Femur (tissue), 1 donor: ENCODE measurements around the gene PHF5A.

Experiments used
- DNase-seq: peaks from one replicate; pipeline ENCODE4 v3.0.0-alpha.2; 2017

Gene PHF5A

GRCh38 chr22:41468381-41469217 is at the start of gene PHF5A, which contains the start of gene ACO2:
Gene PHF5A (minus strand): TSS chr22:41468692. CDS start chr22:41468653, 39 bp downstream.
Gene ACO2 (plus strand): TSS chr22:41469117. CDS start chr22:41469147, 30 bp downstream.
- DNase-seq = peak; percentile 98

- no peak for DNase-seq
These were observed 49.5 kb upstream of the PHF5A start for GRCh38 chr22:41518048-41518347.

- peak; percentile 80 for DNase-seq
These were observed 48.9 kb upstream of the PHF5A start for GRCh38 chr22:41517172-41518047.

GRCh38 chr22:41516462-41516861 is 48.0 kb upstream of the PHF5A start:
- no peak for DNase-seq

- DNase-seq = no peak
These were observed 44.9 kb upstream of the PHF5A start for GRCh38 chr22:41513391-41513790.

GRCh38 chr22:41512421-41513194 is 44.1 kb upstream of the PHF5A start:
- peak; percentile 63 for DNase-seq

GRCh38 chr22:41511521-41511968 is 43.1 kb upstream of the PHF5A start:
- no peak for DNase-seq

GRCh38 chr22:41508770-41509170 is 40.3 kb upstream of the PHF5A start:
- DNase-seq = peak; percentile 54

- no peak for DNase-seq
These were observed 39.0 kb upstream of the PHF5A start for GRCh38 chr22:41507330-41508063.

- DNase-seq = no peak
These were observed 37.2 kb upstream of the PHF5A start for GRCh38 chr22:41505511-41506220.

- DNase-seq = no peak
These were observed 36.3 kb upstream of the PHF5A start for GRCh38 chr22:41504816-41505215.

GRCh38 chr22:41504397-41504796 is 35.9 kb upstream of the PHF5A start:
- no peak for DNase-seq

GRCh38 chr22:41501209-41501608 is 32.7 kb upstream of the PHF5A start:
- no peak for DNase-seq

- no peak for DNase-seq
These were observed 31.8 kb upstream of the PHF5A start for GRCh38 chr22:41500303-41500702.

- no peak for DNase-seq
These were observed 31.3 kb upstream of the PHF5A start for GRCh38 chr22:41499624-41500280.

- DNase-seq = no peak
These were observed 29.9 kb upstream of the PHF5A start for GRCh38 chr22:41498303-41498835.

- DNase-seq = no peak
These were observed 23.0 kb upstream of the PHF5A start for GRCh38 chr22:41491374-41492100.

- no peak for DNase-seq
These were observed 20.3 kb upstream of the PHF5A start for GRCh38 chr22:41488596-41489385.

- no peak for DNase-seq
These were observed 19.6 kb upstream of the PHF5A start for GRCh38 chr22:41488076-41488475.
